NB4 (cell line): ENCODE data around the gene SGCA.

Source experiments
- CTCF ChIP-seq: IDR thresholded peaks from one replicate; pipeline ENCODE4 v1.5.1; 2012; ENCODE audit warnings: low read depth, low read length
- MAX ChIP-seq: IDR thresholded peaks from 2 replicates; pipeline ENCODE4 v1.6.1; 2011; ENCODE audit warnings: low read depth, low read length

GRCh38 chr17:50207315-50207714 lies 41.5 kb downstream of the SGCA start:
- TF ChIP-seq MAX (no peak), CTCF (no peak)
